ENCODE results near the gene ADARB2.

ADARB2 gene

DNA sequence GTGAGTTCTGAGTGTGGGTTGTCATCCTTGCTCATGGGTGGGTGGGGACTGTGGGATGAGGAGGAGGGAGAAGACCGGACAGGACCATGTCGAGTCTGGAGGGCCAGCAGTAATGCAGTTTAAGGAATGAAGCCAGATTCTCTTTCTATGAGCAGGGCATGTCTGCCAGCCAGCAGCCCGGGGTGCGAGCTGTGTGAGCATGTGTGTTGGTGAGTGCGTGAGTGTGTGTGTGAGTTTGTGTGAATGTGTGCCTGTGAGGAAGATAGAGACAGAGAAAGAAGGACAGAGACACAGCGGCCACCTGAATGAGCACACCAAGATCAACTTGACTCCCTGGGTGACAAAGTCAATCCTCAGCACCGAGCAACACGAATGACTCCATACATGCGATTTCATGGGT lies 52.3 kb downstream of the ADARB2 start:
- DNase-seq, result no peak

DNA sequence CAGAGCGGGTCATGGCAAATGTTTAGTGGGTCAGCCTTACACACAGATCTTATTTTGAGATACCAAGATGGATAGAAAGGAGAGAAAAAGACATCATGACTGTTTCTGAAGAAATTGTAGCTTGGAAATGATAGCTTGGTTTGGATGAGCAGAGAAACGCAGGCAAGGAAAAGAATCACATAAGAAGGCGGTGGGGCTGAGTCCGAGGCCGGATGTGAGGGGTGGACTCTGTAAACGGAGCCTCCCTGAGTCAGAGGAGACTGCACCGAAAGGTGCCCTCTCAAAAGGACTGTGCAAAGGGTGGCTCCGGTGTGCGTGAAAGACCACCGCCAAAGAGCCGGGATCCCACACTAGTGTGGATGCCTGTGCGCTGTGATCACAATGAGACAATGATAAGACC lies 53.7 kb downstream of the ADARB2 start:
- DNase-seq, result no peak

DNA sequence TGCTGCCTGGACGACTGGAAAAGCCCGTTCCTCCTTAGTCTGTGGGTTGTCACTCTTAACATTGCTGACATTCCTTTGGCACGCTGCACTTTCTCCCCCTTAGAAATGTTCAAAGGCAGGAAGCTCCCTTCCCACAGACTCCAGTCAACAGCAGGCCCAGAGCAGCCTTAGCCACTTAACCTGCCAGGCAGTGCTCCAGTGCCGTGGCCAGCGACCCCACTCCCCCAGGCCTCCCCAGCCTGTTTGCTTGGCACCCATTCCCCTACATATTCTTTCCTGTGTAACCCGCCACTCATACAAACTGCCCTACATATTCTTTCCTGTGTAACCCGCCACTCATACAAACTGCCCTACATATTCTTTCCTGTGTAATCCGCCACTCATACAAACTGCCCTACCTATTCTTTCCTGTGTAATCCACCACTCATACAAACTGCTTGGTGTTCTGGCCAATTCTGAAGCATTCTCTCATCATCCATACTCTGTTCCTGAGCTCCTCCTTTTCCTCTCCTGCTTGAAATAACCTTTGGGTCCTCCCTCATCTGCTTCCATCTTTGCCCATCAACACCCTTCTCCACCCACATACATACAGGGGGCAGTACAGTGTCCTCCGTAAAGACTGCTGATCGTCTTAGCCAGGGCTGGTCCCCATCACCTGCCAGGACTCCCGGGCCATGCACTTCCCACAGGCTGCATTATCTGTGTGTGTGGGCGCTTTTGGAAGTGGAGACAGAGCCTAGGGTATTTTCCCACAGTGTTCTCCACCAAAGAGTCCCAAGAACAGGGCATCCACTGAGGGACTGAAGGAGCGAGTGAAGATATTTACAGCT lies 57.3 kb downstream of the ADARB2 start:
- DNase-seq, result no peak

DNA sequence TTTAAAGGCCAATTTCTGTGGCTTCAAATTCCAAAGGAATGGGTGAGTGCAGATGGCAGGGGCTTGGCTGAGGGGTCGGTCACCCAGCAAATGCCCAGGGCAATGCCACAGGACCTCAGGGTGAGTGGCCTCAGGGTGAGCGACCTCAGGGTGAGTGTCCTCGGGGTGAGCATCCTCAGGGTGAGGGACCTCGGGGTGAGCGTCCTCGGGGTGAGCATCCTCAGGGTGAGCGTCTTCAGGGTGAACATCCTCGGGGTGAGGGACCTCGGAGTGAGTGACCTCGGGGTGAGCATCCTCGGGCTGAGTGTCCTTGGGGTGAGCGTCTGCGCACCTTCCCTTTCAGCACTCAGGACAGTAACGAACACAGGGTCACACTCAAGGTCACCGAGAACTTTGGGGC lies 59.2 kb downstream of the ADARB2 start:
- no peak for DNase-seq

DNA sequence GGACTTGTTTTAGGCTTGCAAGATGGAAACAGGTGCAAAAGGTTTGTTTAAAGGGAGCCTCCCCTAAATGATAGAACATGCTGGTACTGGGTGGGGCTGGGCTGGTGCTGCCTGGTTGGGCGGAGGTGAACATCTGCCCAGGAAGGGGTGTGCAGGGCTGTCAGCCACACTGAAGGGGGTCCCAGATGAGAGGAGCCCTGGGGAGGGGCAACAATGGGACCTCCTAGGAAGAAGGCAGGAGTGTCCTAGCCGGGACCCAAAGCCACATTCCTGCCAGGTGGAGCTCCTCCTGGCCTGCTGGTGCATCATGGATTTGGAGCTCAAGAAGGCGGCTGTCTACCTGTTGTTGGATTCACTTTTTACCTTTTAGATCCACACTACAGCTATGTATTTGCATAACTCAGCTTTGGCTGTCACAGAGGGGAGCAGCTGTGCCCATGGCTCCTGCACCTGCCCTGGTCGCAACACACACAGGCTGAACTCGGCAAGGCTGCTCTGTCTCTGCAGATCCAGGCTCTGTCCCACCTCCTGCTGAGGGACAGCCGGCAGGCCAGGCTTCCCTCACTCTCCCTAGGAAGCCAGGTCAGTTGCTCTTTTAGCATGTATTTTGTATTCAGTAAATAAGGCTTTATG lies 59.9 kb downstream of the ADARB2 start:
- DNase-seq, result no peak

DNA sequence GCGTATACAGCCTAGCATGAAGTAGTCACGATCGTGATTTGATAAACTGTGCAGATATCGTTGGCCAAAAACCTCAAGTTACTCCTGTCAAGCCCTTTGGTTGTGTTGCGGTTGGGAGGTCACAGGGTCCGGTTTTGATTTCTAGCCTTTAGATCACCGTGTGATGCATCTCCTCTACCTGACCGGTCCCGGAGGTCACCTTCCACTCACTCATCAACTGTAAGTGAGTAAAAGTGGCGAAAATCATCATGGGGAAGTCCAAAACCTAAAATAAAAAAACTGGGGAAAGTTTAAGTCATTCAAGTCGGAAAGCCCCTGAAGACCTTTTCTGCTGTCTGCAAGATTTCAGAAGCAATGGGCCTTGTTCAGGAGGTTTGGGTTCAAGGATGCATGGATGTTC lies 62.8 kb downstream of the ADARB2 start:
- no peak for DNase-seq

DNA sequence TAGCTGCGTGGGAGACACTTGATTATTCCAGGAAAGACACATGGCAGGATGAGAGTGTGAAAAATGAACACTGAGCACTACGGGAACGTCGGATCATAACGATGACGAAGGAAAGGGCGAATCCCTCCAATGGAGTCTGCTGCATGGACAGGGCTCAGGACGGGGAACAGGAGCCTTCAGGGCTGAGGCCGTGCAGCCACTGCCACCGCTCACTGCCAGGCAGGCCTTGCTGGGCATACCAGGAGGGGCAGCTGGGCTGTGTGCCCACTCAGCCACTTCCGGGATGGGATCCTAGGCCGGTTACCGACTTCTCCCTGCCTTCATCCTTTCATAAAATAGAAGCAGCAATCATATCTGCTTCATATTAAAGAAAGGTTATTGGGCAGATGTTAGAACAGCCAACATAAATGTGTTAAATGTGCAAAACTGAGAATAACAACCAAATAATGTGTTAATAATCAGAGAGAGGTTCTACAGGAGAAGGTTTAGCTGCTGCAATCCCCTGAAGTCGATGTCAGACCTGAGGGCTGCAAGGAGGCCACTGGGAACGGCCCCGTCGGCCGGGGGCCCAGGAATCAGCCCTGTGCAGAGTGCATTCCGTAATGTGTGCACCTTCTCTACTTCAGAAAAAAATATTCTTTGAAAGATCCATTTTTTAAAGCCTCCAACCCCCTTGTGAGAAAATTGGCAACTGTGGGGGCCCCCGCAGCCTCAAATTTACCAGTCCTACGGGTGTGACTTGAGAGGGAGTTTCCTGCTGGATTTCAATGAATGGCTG lies 63.6 kb downstream of the ADARB2 start:
- no peak for DNase-seq

DNA sequence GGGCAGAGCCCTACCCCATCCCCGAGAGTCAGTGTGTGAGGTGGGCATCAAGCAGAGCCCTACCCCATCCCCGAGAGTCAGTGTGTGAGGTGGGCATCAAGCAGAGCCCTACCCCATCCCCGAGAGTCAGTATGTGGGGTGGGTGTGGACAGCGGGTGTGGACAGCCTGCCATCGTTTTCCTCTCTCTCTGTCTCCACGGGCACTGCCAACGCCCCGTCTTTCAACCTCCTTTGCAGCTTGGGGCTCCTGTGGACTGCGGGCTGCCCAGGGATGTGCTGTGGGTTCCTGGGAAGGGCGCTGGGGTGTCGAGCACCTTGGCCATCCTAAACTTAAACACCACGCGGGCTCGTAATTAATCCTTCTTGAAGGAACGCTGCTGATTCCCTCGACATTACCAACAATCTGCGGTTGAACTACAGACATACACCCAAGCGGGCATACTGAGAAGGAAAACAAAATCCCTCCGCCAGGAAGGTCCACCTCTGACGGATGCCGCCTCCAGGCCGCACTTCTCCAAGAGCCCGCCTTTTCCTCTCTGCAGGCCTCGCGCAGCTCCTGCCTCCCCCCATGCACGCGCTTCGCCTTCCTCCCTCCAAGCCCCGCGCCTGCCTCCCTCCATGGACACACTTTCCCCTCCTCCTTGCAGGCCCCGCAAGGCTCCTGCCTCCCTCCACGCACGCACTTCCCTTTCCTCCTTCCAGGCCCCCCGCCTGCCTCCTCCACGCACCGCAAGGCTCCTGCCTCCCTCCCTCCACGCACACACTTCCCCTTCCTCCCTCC lies 65.1 kb downstream of the ADARB2 start:
- no peak for DNase-seq

DNA sequence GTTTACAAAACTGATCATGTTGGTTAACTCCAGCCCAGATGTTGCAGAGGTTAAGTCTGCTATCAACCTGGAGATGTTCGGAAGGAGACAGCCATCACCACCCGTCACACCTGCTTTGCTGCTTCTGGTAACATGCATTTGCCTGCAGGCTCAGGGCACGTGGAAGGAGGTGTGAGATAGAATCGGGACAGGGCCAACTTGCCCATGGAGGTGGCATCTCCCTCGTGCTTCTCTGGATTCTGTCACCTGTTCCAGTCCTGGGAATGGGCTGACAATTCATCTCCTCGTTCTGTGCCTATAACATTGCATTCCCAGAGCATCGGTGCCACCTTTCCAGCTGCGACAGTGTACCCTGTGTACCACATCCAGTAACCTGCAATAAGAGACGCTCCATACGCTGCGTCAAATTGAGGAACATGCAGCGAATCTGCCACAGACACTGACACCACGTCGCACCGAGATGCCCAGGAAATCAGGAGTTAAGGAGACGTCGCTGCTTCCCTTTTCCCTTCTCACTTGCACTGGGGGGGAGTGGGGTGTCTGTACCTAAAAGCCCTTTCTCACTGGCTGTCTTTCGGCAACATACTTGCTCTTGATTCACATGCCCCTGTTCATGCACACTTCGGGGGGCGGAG lies 65.8 kb downstream of the ADARB2 start:
- DNase-seq, result no peak

DNA sequence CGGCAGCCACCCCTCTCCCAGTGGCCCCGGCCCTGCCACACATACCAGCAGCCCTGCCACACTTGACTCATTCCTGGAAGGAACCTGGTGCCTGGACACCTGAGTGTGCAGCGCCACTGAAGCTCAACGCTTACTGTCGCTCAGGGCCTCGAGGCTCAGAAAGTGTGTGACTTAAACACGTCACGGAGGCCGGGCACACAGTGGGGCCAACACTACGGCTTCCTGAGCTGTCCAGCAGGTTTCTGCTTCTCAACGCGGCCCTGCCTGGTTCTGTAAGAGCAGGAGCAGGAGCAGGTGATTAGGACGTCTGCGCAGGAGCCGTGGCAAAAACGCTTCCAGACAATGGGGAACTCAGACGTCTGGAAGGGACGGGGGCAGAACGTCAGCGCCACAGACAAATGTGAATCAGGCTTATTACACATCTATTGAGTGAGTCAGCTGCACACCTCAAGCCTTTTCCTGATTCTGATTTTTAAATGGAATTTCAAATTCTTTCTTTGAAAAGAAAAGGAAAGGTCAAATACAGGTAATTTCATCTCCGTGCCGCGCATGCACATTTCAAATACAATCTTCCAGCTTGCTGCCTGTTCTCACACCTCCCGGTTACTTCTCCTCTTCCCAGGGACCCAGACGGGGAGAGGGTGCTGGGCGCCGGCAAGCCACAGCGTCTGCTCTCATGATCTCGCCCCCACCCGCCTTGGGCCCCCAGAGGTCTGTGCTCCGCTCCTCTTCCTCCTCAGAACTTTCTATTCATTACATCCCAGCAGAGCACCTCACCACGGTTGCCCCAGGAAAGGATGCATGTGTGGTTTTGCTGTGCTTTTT lies 66.6 kb downstream of the ADARB2 start:
- DNase-seq, result no peak

DNA sequence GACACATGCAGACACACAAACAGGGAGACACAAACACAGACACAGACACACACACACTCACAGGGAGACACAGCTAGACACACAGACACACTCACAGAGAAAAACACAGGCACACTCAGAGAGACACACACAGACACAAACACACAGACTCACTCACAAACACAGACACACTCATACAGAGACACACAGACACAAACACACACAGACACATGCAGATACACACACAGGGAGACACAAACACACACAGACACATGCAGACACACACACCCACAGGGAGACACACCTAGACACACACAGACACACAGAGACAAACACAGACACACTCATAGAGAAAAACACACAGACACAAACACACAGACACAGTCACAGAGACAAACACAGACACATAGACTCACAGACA lies 67.9 kb downstream of the ADARB2 start:
- DNase-seq, result no peak

DNA sequence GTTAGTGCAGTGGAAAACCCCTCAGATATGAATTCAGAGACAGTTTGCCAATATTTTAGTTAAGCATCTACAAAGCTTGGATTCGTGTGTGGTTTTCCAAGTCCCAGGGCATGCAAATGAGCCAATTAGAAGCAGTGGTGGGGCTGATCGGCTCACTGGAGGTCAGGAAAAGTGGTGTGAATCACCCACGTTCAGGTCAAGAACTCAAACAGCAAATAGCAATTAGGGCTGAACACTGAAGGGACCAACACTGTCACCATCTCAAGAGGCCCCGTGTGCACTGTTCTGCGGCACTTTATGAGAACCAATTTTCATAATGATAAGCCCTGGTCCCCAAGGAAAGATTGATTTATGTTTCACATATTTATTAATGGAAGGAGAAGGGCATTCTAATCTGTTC lies 68.9 kb downstream of the ADARB2 start:
- no peak for DNase-seq

DNA sequence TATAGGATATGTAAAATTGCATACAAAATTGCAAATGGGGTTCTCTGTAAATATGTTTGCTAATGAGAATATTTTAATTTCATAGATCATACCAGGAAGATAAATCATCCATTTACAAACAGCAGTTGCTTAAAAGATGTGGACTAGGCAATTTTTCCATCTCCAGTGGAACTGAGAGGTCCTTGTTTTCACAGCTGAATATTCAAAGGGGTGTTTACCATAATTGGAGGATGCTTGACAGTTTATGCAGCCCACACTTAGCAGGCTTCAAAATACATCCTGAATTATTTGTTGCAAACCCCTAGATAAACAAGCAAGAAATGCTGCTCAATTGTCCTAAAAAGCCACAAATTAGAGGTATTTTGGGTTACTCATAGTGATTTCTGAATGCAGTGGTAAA lies 69.9 kb downstream of the ADARB2 start:
- DNase-seq, result no peak

DNA sequence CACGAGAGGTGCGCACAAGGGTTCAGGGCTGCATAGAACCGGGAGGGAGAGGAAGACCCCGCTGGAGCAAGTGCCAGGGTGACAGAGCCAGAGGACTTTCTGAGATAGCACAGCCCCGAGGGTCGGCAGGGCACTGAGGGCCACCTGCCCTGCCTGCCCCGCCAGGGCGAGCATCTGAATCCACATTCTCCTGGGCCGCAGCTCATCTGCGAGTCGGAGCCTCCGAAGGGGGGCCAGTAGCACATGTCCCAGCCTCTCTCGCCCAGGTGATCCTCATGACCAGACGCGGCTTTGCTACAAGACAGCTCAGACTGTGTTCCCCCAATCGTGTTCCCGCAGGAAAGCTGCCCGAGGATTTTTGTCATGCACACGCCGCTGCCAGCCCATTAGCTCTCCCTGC lies 71.2 kb downstream of the ADARB2 start:
- no peak for DNase-seq

DNA sequence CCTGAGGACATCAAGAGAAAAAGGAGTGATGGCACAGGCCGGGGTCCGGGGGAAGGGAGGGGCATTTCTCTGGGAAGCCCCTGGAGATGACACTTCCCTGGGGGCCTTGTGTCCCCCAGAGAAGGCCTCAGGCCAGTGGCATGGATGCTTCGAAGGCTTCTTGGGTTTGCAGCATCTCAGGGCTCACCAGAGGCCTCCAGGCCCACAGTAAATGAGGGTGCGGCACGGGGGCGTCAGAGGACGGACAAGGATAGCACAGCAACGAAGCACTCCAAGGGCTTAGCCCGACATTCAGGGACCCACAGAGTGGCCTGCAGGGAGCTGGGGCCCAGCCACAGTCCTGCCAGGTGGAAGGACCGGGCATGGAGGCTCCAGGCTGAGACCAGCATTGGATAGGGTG lies 71.6 kb downstream of the ADARB2 start:
- no peak for DNase-seq

DNA sequence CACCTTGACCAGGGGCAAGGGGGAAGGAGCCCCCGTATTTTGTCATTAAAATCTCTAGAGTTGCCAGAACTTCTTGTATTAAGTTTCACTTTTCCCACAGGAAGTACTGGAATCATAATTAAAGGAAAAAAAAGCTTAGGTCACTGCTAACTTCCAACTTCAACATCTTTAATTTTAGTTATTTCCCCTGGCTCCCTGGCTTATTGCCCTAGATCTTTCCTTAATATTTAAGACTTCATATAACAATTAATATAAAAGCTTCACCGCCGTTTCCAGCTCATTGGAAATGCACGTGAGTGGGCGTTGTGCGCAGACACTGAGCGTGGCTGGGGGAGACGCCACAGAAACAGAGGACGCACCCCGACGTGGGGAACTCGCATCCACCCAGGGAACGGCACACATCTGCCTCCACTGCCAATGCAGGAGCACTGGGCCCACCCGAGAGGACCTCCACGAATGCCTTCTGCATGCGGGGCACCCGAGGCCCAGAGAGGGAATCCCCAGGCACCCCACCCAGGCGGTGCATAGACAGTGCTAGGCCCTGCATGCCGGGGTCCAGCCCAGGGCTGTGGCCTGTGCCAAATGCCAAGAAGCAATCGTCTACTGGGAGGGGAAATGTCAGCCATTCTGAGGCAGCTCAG lies 72.2 kb downstream of the ADARB2 start:
- DNase-seq, result no peak

DNA sequence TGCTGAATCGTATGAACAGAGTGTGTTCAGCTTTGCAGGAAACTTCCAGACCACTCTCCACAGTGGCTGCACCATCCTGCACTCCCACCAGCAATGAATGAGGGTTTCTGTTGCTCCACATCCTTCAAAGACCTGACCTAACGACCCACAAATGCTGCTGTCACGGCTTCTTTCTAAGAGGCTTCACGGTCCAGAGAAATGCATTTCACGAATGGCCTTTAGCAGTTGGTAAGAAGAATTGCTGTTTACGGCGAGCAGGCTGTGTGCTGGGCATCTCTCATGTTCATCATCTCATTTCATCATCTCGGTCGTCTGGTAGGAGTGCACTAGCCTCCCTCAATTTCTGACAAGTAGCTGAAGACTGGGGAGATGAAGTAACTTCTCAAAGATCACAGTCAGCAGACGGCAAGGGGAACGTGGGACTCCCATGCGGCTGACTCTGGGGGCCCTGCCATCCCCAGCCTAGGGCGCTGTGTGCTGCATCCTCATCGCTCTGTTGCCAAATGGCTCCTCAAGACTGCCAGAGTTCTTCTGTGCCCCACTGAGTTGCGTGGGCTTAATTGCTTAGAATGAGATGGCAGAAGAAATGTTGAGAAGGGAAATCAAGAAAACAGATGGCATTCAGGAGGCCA lies 72.9 kb downstream of the ADARB2 start:
- DNase-seq, result no peak

DNA sequence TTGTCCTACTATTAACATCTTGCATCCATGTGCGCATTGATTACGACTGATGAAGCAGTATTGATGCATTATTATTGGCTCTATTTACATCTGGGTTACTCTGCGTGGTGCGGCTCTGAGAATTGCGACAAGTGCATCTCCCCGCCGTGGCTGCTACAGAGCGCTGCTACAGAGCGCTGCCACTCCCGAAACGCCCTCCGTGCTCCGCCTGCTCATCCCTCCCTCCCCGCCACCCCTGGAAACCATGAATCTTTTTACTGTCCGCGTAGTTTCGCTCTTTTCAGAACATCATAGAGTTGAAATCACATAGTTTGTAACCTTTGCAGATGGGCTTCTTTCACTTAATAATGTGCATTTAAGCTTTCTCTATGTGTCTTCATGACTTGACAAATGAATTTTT lies 74.1 kb downstream of the ADARB2 start:
- DNase-seq, result no peak

DNA sequence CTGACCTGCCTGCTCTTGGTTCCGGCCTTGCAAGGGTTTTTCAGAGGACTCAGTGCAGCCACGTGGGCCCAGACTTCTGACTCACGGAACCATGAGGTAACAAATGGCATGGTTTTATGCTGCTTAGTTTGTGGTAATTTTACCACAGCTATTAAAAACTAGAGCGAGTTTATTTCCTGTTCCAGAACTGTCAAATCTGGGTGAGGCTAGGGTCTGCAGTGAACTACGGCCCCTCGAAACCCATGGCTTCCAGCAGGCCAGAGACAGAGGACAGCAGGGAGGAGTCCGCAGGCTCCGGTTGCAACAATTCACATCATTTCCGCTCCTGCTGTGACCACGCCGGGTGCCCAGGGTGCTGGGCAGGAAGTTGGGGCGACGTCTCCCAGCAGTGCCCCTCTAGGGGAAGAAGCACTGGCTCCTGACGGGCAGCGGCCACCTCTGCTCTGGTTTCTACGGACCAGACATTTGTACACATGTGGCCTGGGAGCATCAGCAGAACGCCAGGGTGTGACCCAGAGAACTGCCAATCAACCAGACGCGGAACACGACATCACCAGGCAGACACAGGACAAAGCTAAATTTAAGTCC lies 74.8 kb downstream of the ADARB2 start:
- DNase-seq, result no peak

DNA sequence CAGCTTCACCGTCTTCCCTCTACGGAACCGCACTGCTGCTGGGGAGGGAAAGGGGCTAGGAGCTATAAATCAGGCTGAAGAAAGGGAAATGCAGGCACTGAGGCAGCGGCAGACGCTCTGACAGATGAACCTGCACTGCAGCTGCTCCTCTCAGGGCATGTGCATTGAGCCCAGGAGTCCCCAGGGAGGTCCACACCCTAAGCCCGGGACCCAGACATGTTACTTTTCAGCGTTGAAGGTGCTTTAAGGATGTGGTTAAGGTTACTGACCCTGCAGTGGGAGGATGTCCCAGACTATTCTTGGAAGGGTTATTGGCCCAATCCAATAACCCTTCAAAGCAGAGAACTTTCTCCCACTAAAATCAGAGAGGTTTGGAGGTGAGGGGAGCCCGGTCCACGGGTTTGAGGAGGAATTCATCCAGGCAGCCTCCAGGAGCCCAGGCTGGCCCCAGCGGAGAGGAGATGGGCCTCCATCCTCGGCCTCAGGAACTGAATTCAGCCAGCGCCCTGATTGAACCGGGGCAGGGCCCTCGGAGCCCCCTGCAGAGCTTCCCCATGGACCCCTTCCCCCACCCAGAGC lies 75.4 kb downstream of the ADARB2 start:
- no peak for DNase-seq
